Stimulated activated CD4-positive, alpha-beta T cell treated with anti-CD3 and anti-CD28 coated beads, Interleukin-15, amount 100 ng/mL, for 1 hour (primary cell): ENCODE measurements around the gene CCNK.

ENCODE experiments used
- DNase-seq, 2 donors: peaks; one replicate each; pipeline ENCODE4 v3.0.0-alpha.2; 2020; ENCODE audit warnings: low read depth in 1 of 2, low spot score in 1 of 2

The CCNK gene

DNA sequence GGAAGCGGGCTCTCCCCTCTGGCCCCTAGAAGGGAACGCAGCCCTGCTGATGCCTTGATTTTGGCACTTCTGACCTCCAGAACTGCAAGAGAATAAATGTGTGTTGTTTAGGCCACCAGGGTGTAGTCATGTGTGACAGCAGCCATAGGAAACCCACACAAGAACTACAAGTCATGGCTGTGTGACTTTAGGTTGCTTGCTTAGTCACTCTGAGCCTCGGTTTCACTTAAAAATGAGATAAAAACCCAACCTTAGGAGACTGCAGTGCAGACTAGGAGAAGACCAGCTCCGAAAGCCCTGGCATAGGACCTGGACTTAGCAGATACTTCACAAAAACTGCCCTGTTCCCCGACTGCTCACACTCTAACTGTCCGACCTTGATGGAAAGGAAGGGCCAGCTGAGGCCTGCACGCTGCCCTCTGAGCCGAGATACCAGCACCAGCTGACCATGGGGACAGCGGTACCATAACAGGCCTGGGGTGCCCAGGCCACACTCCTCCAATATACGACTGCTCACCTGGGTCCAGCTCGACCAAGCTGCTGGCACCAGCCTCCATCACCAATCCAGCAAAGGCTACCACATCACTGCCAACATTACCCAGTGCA, 69.3 kb downstream of the CCNK start:
- DNase-seq: no peak

DNA sequence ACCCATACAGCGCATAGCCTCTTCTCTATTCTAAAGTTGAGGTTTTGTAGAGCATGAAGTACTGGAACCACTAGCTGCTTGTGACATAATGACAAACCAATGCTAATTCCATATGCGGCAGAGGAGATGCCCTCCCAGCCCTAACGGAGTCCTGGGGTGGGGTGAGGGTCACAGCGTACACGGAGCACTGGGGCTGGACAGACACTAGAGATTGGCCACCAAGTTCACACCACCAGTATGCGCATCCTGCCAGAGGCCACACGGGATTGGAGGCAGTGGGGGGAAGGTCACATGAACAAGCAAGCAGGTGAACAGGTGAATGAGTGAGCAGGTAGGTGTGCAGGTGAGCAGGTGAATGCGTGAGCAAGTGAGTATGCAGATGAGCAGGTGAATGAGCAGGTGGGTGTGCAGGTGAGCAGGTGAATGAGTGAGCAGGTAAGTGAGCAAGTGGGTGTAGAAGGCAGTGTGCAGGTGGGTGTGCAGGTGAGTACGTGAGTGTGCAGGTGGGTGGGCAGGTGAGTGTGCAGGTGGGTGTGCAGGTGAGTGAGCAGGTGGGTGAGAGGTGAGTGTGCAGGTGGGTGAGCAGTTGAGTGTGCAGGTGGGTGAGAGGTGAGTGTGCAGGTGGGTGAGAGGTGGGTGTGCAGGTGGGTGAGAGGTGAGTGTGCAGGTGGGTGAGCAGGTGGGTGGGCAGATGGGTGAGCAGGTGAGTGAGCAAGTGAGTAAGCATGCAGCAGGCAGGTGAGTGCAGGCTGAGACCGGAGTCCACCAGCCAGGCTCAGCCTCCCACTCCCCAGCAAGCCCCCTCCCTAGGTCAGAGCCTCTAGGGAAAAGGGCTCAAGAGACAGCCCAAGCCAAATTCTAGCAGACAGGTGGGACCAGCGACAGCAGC, 70.1 kb downstream of the CCNK start:
- no peak for DNase-seq

- DNase-seq: no peak
These were observed 70.9 kb downstream of the CCNK start for GRCh38 chr14:99552021-99552553.

DNA sequence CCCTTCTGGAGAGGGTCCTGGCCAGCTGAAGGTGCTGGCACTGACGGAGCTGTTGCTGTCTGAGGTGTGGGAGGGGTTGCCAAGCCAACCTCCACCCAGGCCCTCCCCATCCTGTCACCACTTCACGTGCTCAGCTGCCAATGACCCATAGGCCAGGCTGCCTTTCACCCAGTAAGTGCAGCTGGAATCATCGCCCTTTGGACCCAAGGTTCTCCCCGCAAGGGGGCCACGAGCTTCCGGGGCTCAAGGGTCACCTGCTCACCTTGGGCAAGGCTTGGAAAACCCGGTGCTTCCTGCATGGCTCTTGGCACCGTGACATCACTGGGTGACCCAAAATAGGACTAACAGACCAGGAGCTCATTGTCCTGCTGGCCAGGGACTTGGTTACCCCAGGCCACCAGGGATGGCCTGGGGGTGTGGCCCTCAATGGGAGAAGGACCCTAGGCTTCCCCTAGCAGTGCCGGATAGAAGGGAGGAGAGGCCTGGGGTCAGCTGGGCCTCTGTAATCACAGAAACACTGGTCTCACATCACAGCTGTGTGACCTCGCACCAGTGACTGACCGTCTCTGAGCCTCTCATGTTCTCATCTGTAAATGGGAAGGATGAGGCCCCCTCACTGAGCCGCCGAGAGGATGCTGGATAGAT, 71.5 kb downstream of the CCNK start:
- DNase-seq: no peak

GRCh38 chr14:99554184-99554583, 73.0 kb downstream of the CCNK start:
- no peak for DNase-seq

- no peak for DNase-seq
These were observed 73.7 kb downstream of the CCNK start for GRCh38 chr14:99554757-99555531.

- no peak for DNase-seq
These were observed 75.1 kb downstream of the CCNK start for GRCh38 chr14:99556134-99556791.

DNA sequence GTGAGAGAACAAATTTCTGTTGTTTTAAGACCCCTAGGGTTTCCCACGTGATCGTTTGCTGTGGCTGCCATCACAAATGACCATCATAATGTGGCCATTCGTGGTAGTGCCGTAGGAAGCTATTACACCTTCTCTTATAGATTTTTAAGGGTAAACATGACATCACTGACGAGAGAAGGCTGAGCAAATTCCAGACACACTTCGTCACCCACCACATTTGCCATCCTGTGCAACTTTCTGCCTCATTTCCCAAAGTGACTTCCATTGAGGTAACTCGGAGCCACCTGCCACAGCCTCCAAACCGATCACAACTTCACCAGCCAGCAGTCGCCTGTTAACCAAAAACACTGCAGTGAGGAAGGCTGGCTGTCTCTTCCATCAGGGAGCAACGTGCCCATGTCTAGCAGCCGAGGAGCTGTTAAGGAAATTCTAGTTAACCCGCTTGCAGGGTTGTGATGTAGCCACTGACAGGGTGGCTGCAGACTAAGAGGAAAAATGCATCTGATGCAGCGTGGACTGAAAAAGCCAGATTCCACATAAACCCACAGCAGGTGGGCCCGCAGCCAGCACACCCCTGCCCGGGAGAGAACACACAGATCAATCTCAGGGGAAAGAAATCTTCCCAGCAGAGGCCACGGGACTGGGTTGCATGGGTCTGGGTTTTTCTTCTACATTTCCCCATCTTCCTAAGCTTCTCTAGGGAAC, 78.2 kb downstream of the CCNK start:
- no peak for DNase-seq

GRCh38 chr14:99560403-99560802, 79.2 kb downstream of the CCNK start:
- no peak for DNase-seq

DNA sequence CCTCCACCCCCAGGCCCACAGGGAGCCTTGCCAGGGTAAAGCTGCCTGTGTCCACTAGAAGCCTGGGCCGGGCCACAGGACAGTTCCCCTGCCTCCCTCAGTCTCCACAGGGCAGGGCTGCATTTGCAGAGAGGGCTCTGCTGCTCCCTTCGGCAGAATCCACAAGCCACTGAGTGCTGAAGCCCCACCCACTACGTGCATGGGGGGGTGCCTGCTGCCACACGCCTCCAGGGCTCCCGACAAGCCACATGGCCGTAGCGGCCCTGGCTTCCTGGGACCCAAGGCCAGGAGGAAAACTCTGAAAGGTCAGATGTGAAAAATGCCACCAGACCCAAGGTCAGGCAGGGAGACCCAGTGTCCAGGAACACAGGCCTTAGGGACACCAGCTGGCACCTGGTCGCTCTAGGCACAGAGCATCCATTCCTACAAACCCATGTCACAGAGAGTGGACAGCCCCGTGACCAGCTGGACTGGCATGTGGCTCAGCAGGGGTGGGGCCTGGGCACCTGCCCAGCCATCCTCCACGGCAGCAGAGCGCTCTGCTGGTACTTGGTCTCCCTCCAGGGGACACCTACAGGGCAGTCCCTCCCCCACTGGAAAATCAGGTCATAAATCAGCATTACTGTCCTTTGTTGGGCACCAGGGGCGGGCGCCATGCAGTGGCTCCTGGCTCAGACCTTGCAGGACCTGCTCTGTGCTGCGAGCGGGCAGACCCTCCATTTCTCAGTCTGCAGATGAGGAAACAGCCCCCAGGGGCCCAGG, 79.9 kb downstream of the CCNK start:
- no peak for DNase-seq

GRCh38 chr14:99561864-99562263, 80.7 kb downstream of the CCNK start:
- no peak for DNase-seq
